Endothelial cell of umbilical vein (primary cell): ENCODE measurements around the gene FNBP1. TPM values are rescaled to one million over a fixed set of nuclear protein-coding genes. Genes with fewer than 3 reads are reported as not detected.

Experiments
- BruUV-seq: library from RNA; stranded (reverse); fragments of 400-500 nt; replicated peaks from 2 replicates; lab custom pipeline; 2021; lab: Mats Ljungman, UMichigan
- CTCF ChIA-PET: fragments of 300-600, 350-600 bp; sonication (Branson Sonifier 250); formaldehyde crosslinking; loops from one replicate; lab custom pipeline; 2021; ENCODE audit warnings: antibody characterized with exemption, inconsistent platforms; lab: Charles Lee
- POLR2A ChIA-PET: fragments of 300-600, 350-600 bp; sonication (Branson Sonifier 250); formaldehyde crosslinking; loops from one replicate; lab custom pipeline; 2021; ENCODE audit warnings: antibody characterized with exemption, inconsistent platforms; lab: Charles Lee
- DNase-seq: peaks from one replicate; pipeline ENCODE4 v3.0.0-alpha.2; 2011; ENCODE audit warnings: low read depth, low spot score
- FAIRE-seq: peaks from 2 replicates; lab custom pipeline; 2011; peaks lifted over from hg19 to GRCh38; lab: Jason Lieb, UNC
- H2AFZ ChIP-seq: 2 replicates; pipeline ENCODE4 v1.6.0; 2012; ENCODE audit warnings: low read depth, low read length, control low read depth, inconsistent platforms
- H3K27ac ChIP-seq: 2 replicates; pipeline ENCODE4 v1.5.1; 2011; ENCODE audit warnings: low read depth, mild to moderate bottlenecking, control low read depth, low read length, moderate library complexity; ENCODE audit not compliant: insufficient read depth
- H3K27me3 ChIP-seq, 2 experiments: 2 replicates each; pipeline versions ENCODE4 v1.6.0 to v1.6.1; 2011; ENCODE audit warnings: low read length in 2 of 2, mixed read lengths in 1 of 2; ENCODE audit not compliant: control insufficient read depth in 2 of 2, insufficient read depth in 2 of 2
- H3K36me3 ChIP-seq, 2 experiments: 2 replicates in 1 of 2; 3 replicates in 1 of 2; pipeline ENCODE4 v1.5.1; 2011; ENCODE audit warnings: low read length in 2 of 2, mild to moderate bottlenecking in 1 of 2, moderate library complexity in 1 of 2; ENCODE audit not compliant: control insufficient read depth in 2 of 2, insufficient read depth in 2 of 2; ENCODE audit errors: extremely low read depth in 1 of 2
- H3K4me1 ChIP-seq: 3 replicates; pipeline ENCODE4 v1.5.1; 2011; ENCODE audit warnings: mild to moderate bottlenecking, low read length; ENCODE audit not compliant: control insufficient read depth, insufficient read depth; ENCODE audit errors: extremely low read depth
- H3K4me2 ChIP-seq: 2 replicates; pipeline ENCODE4 v1.6.1; 2011; ENCODE audit warnings: low read length, control low read depth, mixed read lengths; ENCODE audit not compliant: insufficient read depth
- H3K4me3 ChIP-seq, 3 experiments: fragments of 200-600 bp in 1 of 3; sonication (generic), shearing (Covaris generic) in 1 of 3; replicated peaks in 1 of 3; 2 replicates each; pipeline ENCODE4 v1.5.1; 2011 to 2016; ENCODE audit warnings: control low read depth in 3 of 3, low read length in 3 of 3, mild to moderate bottlenecking in 2 of 3, inconsistent platforms in 1 of 3, low read depth in 1 of 3, moderate library complexity in 1 of 3; ENCODE audit not compliant: insufficient read depth in 1 of 3
- H3K79me2 ChIP-seq: 2 replicates; pipeline ENCODE4 v1.6.0; 2012; ENCODE audit warnings: low read length, inconsistent platforms; ENCODE audit not compliant: control insufficient read depth, insufficient read depth
- H3K9ac ChIP-seq: replicated peaks from 2 replicates; pipeline ENCODE3; 2011; ENCODE audit warnings: low read length, control low read depth; ENCODE audit not compliant: insufficient read depth; ENCODE audit errors: extremely low read depth
- H3K9me1 ChIP-seq: replicated peaks from 3 replicates; pipeline ENCODE4 v1.6.0; 2011; ENCODE audit warnings: mild to moderate bottlenecking, low read length; ENCODE audit not compliant: control insufficient read depth, insufficient read depth; ENCODE audit errors: extremely low read depth
- H3K9me3 ChIP-seq: replicated peaks from 2 replicates; pipeline ENCODE4 v1.5.1; 2012; ENCODE audit warnings: low read length, inconsistent platforms; ENCODE audit not compliant: control insufficient read depth, insufficient read depth
- H4K20me1 ChIP-seq: replicated peaks from 2 replicates; pipeline ENCODE3; 2011; ENCODE audit warnings: mild to moderate bottlenecking, low read length; ENCODE audit not compliant: control insufficient read depth, insufficient read depth; ENCODE audit errors: extremely low read depth
- EZH2 ChIP-seq: IDR thresholded peaks from 2 replicates; pipeline ENCODE4 v1.6.1; 2012; ENCODE audit warnings: borderline replicate concordance, low read depth, mild to moderate bottlenecking, moderate library complexity, low read length, inconsistent platforms; ENCODE audit not compliant: severe bottlenecking
- FOS ChIP-seq: IDR thresholded peaks from 2 replicates; pipeline ENCODE4 v1.6.1; 2011; ENCODE audit warnings: mild to moderate bottlenecking, low read length, moderate library complexity, borderline replicate concordance; ENCODE audit not compliant: insufficient read depth
- JUN ChIP-seq: IDR thresholded peaks from 2 replicates; pipeline ENCODE4 v1.6.1; 2011; ENCODE audit warnings: borderline replicate concordance, low read depth; ENCODE audit not compliant: insufficient read length, insufficient read depth
- MYC ChIP-seq: IDR thresholded peaks from one replicate; pipeline ENCODE4 v1.6.1; 2011; ENCODE audit warnings: mild to moderate bottlenecking, low read depth, low read length
- dilution Hi-C: fragments of 300-500 bp; cut with MboI; formaldehyde crosslinking; loops from one replicate; pipeline ENCODE4 v1.15.0; 2019; ENCODE audit warnings: low sequenced_read_pairs; ENCODE audit not compliant: extremely low pct_ligation_motif_present
- intact Hi-C: fragments of 100-400 bp; cut with micrococcal nuclease; formaldehyde crosslinking; loops from one replicate; pipeline ENCODE4 v1.10.0; 2022
- polyA plus RNA-seq, 4 experiments: library from polyadenylated mRNA; depleted of rRNA in 3 of 4; stranded (reverse) in 3 of 4; unstranded in 1 of 4; fragments of >200 nt; gene quantifications; 2 replicates each; pipeline versions ENCODE4 v1.2.1 to v1.2.3, GENCODE V29; 2011 to 2012; ENCODE audit warnings: missing spikeins in 1 of 4
- total RNA-seq: library from RNA; stranded (reverse); gene quantifications from 2 replicates; pipeline ENCODE4 v1.2.3, GENCODE V29; 2021
- TF ChIP-seq, protein P1 (sequence below), 2 donors: IDR thresholded peaks; 1 replicate in 1 of 2; 2 replicates in 1 of 2; pipeline ENCODE4 v1.5.1; 2011; ENCODE audit warnings: low read length in 2 of 2, mild to moderate bottlenecking in 2 of 2, moderate library complexity in 2 of 2, control low read depth in 1 of 2, inconsistent platforms in 1 of 2, low read depth in 1 of 2; ENCODE audit not compliant: insufficient read depth in 1 of 2; ENCODE audit errors: extremely low read depth in 1 of 2
- TF ChIP-seq, protein P2 (sequence below): IDR thresholded peaks from 2 replicates; pipeline ENCODE4 v1.6.1; 2011; ENCODE audit not compliant: insufficient read depth, insufficient read length

The FNBP1 gene
- total and polyA plus RNA-seq, 2 donors (not counting 3 experiments of a cell fraction or from before 2014, with no cell fraction given), result 10.9 to 43.9 TPM

- Histone ChIP-seq H3K4me3 (no peak overlapping the region), H3K4me1 (peaks cover 7% of the 10 kb centered on the region), H3K79me2 (peaks cover 62% of the 10 kb centered on the region), H3K27ac (no peak overlapping the region), H2AFZ (no peak overlapping the region), H3K4me2 (no peak overlapping the region), H3K36me3 (peaks cover 0 to 2% of the 10 kb centered on the region in 2 experiments), H3K27me3 (no peaks in the 10 kb centered on the region), H3K9me3 (no peaks in the 10 kb centered on the region), H3K9ac (no peak overlapping the region), H3K9me1 (no peaks in the 10 kb centered on the region), H4K20me1 (peaks cover 4% of the 10 kb centered on the region)
- CTCF ChIA-PET, result interaction anchor here (1.3 kb wide), 1 partner anchor 173 kb away, joined by 3 read pairs; no protein-coding TSS in a partner anchor
- DNase-seq (peak; percentile 68), FAIRE-seq (no peak)
- TF ChIP-seq JUN, result no peak
- TF ChIP-seq MYC, result no peak
- TF ChIP-seq, protein P1, sequence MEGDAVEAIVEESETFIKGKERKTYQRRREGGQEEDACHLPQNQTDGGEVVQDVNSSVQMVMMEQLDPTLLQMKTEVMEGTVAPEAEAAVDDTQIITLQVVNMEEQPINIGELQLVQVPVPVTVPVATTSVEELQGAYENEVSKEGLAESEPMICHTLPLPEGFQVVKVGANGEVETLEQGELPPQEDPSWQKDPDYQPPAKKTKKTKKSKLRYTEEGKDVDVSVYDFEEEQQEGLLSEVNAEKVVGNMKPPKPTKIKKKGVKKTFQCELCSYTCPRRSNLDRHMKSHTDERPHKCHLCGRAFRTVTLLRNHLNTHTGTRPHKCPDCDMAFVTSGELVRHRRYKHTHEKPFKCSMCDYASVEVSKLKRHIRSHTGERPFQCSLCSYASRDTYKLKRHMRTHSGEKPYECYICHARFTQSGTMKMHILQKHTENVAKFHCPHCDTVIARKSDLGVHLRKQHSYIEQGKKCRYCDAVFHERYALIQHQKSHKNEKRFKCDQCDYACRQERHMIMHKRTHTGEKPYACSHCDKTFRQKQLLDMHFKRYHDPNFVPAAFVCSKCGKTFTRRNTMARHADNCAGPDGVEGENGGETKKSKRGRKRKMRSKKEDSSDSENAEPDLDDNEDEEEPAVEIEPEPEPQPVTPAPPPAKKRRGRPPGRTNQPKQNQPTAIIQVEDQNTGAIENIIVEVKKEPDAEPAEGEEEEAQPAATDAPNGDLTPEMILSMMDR (IDR thresholded peaks at IDR 0.05; ENCODE audit: extremely low read depth in 1 of 2, insufficient read depth in 1 of 2, low read depth in 1 of 2, low read length in 2 of 2), result no peak
- TF ChIP-seq, protein P2, sequence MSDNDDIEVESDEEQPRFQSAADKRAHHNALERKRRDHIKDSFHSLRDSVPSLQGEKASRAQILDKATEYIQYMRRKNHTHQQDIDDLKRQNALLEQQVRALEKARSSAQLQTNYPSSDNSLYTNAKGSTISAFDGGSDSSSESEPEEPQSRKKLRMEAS, result no peak
- no peak for TF ChIP-seq FOS
- TF ChIP-seq EZH2, result no peak
- dilution Hi-C loops, result no loop called here
- POLR2A ChIA-PET, result interaction anchor here (0.7 kb wide), 1 partner anchor 10 kb away, joined by 3 read pairs; no protein-coding TSS in a partner anchor
- intact Hi-C loops, result no loop called here
- BruUV-seq, result no TSS peak
Measured at GRCh38 chr9:130058887-130059286, 15.9 kb upstream of the FNBP1 start.
